SH-SY5Y (cell line): ENCODE results near the gene DPP4.

Source experiments
- GATA2 ChIP-seq: IDR thresholded peaks from 2 replicates; pipeline ENCODE4 v1.6.1; 2011; ENCODE audit warnings: mild to moderate bottlenecking, low read depth, low read length
- GATA3 ChIP-seq: IDR thresholded peaks from 2 replicates; pipeline ENCODE4 v1.6.1; 2011; ENCODE audit warnings: low read depth, mild to moderate bottlenecking, low read length, moderate library complexity

DNA sequence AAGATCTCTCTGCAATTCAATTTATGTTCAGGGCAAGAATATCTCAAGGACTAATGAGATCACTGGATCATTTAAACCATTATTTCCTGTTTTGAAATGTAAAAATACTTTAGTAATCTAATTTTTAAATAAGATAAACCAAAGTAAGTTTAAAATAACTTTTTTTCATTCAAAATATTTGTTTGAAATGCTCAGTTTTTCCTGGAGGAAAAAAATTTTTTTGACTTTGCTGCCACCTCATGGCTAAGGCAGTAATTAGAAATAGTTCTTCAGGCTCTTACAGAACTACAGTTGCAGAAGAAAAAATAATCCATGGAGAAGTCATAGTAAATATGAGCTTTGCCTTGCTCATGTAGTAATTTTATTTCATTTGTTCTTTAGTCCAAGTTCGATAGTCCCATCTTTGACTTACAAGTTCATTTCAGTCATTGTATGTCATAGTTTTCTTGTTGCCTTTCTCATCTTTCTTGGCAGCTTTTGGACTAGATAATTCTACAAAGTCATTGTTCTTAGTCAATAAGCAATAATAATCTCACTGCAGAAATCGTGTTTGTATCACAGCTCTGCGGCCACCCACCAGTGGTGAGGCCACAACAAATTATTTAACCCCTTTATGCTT lies 127.4 kb downstream of the DPP4 start:
- no peak for TF ChIP-seq GATA2
- no peak for TF ChIP-seq GATA3
